GM18507 (cell line): ENCODE data around the gene IQCF6.
"Not testable (repeated sequence)": the region's sequence is repeated elsewhere in the genome, so short reads cannot be mapped to it uniquely, and the experiment has no call there.

Experiments used
- DNase-seq: peaks from one replicate; pipeline ENCODE4 v3.0.0; 2011; ENCODE audit warnings: low read depth; ENCODE audit not compliant: insufficient read length; ENCODE audit errors: extremely low spot score
- FAIRE-seq: peaks from 2 replicates; lab custom pipeline; 2011; peaks lifted over from hg19 to GRCh38; lab: Jason Lieb, UNC

IQCF6 gene

GRCh38 chr3:51778554-51778953, 483 bp downstream of the IQCF6 start:
- DNase-seq (no peak), FAIRE-seq (no peak)

DNA sequence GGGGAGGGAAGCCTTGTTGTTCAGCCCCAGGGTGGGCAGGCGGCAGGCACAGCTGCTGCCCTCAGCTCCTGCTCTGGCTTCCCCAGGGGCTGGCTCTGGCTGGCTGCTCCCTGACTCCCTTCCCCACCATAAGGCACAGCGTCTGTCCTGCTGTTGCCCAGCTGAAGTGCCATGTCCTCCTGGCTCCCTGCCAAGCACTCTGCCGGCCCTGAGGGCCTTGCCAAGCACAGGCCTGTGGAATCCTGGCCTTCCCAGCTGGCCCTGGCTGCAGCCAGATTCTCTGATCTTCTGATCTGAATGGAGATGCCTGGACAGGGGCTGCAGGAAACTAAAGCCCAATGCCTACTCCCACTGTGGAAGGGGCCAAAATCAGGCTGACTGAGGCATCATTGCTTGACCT, 1.1 kb downstream of the IQCF6 start:
- FAIRE-seq = no peak
- DNase-seq = no peak

- DNase-seq (no peak), FAIRE-seq (no peak)
Measured at GRCh38 chr3:51773529-51774056, 5.4 kb downstream of the IQCF6 start.

DNA sequence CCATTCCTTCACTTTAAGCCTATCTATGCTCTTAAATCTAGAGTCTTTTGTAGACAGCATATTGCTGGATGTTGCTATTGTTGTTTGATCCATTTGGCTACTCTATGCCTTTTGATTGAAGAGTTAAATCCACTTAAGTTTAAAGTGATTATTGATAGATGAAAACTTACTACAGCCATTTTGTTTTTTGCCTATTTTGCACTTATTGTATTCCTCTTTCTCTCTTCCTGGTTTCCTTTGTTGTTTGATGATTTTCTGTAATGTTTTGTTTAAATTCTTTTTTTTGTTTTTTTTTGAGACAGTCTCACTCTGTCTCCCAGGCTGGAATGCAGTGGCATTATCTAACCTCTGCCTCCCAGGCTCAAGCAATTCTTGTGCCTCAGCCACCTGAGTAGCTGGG, 19.8 kb downstream of the IQCF6 start:
- no peak for DNase-seq
- no peak for FAIRE-seq

GRCh38 chr3:51753763-51754750, 25.0 kb downstream of the IQCF6 start:
- not testable (repeated sequence) for FAIRE-seq, DNase-seq

GRCh38 chr3:51751287-51751686, 27.8 kb downstream of the IQCF6 start:
- FAIRE-seq (peak; percentile 58), DNase-seq (no peak)

GRCh38 chr3:51750878-51751277, 28.2 kb downstream of the IQCF6 start:
- DNase-seq = no peak
- FAIRE-seq = no peak

DNA sequence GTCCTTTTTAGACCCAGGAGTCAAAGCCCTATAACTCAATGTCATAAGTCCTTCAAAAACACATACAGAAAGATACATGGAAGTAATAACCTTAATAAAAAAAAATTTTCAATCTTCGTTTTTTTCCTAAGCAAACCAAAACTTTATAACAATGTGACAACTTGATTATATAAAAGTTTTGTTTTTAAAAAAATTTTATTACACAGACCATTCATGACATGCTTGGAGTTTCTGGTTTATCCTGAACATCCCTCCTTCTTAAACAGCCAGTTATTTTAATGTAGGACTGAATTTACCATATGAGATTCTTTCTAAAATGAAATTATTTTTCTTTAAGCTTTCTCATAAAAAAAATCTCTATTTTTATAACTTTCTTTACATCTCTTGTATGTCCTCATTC, 30.7 kb downstream of the IQCF6 start:
- DNase-seq = no peak
- FAIRE-seq = no peak

DNA sequence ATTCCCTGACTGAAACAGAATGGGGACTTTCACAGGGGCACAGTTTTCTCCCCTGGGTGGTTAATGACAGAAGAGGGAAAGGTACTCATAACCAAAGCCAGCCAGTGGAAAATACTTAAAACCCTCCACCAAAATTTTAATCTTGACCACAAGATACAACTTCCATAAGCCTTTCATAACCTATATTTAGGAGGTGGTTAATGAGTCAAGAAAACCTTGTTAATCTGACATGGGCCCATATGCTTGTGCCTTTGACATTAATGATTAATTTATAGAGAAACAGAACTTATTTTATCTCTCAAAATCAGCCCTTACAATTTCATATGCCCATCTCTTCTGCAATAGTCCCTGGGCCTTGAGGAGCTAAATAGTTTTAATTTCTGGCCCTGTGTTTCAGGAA, 31.2 kb downstream of the IQCF6 start:
- FAIRE-seq (no peak), DNase-seq (no peak)

GRCh38 chr3:51742978-51743377, 36.1 kb downstream of the IQCF6 start:
- FAIRE-seq = not testable (repeated sequence)

DNA sequence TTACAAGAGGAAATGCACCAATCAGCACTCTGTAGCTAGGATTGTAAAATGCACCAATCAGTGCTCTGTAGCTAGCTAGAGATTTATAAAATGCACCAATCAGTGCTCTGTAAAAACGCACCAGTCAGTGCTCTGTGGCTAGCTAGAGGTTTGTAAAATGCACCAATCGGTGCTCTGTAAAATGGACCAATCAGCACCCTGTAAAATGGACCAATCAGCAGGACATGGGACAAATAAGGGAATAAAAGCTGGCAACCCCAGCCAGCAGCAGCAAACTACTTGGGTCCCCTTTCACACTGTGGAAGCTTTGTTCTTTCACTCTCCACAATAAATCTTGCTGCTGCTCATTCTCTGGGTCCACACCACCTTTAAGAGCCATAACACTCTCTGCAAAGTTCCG, 36.7 kb downstream of the IQCF6 start:
- not testable (repeated sequence) for FAIRE-seq, DNase-seq

More at GRCh38 chr3:51742978-51743377, 36.1 kb downstream of the IQCF6 start:
- not testable (repeated sequence) for DNase-seq

DNA sequence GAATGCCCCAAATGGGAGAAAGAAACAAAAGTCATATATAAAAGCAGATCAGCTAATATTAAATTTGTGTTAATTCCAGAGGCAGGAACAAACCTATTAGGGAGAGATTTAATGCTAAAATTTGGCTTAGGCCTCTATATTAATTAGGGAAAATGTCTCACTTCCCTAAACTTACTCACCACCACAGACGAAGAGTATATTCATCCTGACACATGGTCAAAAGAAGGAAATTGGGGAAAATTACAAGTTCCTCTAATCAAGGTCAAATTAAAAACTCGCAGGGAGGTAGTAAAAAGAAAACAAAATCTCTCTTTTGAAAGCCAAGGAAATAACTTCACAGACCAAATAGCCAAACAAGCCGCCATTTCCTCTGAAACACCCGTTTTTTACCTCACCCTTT, 39.9 kb downstream of the IQCF6 start:
- FAIRE-seq (no peak), DNase-seq (no peak)

DNA sequence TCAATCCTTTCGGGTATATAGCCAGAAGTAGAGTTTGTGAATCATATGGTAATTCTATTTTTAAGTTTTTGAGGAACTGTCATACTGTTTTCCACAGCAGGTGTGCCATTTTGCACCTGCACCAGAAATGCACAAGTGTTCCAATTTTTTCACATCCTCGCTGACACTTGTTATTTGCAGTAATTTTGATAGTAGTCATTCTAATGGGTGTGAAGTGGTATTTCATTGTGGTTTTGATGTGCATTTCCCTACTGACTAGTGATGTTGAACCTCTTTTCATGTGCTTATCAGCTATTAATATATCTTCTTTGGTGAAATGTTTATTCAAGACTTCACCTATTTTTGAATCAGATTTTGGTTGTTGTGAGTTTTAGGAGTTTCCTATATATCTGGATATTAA, 43.1 kb downstream of the IQCF6 start:
- DNase-seq = no peak
- no peak for FAIRE-seq

GRCh38 chr3:51735039-51735438, 44.0 kb downstream of the IQCF6 start:
- FAIRE-seq (no peak), DNase-seq (no peak)

DNA sequence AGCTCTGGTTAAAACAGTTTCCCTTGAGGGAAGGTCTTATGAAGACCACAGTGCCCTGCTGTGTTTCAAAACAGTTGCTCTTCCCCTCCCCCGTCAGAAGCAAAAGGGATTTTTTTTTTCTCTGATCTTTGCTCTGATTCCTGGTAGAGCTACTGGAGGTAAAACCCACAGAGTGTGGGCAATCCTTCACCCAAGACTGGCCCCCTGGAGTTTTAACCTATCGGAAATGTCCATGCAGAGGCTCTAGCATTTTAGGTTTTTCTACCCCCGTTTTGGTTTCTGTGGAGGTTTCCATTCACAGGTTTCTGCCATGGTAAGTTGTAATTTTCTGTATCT, 44.5 kb downstream of the IQCF6 start:
- FAIRE-seq = peak; percentile 21

GRCh38 chr3:51733859-51734571, 45.0 kb downstream of the IQCF6 start:
- DNase-seq = no peak
- FAIRE-seq = no peak

More for the DNA sequence above, 44.5 kb downstream of the IQCF6 start:
- DNase-seq = no peak

DNA sequence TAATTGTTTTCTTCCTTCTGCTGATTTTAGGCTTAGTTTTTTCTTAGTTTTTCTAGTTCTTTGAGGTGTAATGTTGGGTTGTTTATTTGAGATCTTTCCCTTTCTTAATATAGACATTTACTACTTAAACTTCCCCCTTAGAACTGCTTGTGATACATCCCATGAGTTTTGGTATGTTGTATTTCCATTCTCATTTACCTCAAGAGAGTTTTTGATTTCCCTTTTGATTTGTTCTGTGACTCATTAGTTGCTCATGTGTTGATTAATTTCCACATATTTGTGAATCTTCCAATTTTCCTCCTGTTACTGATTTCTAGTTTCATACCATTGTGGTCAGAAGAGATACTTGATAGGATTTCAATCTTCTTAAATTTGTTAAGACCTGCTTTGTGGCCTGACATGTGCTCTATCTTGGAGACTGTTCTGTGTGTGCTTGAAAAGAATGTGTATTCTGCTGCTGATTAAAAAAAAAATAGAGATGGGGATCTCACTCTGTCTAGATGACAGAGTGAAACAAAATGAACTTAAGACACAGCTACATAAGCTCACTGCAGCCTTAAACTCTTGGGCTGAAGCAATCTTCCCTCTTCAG, 49.9 kb downstream of the IQCF6 start:
- FAIRE-seq (no peak), DNase-seq (no peak)
